Tibial artery (tissue), 4 donors: Measurements from ENCODE around the gene ACSF2.

Experiments
- DNase-seq, 2 donors: peaks; one replicate each; pipeline ENCODE4 v3.0.0-alpha.2; 2019
- H3K27ac ChIP-seq, 2 donors: fragments of 200-600 bp; sonication (generic) in 1 of 2; 1 replicate in 1 of 2; 2 replicates in 1 of 2; pipeline ENCODE4 v1.5.1; 2018 to 2019; ENCODE audit warnings: mild to moderate bottlenecking in 1 of 2
- H3K27me3 ChIP-seq, 2 donors: fragments of 200-600 bp; sonication (generic) in 1 of 2; one replicate each; pipeline versions ENCODE4 v1.5.1 to v1.6.0; 2016 to 2019
- H3K36me3 ChIP-seq, 3 donors: fragments of 200-600 bp; sonication (generic) in 2 of 3; one replicate each; pipeline ENCODE4 v1.5.1; 2016 to 2019; ENCODE audit warnings: mild to moderate bottlenecking in 2 of 3
- H3K4me1 ChIP-seq, 4 donors: fragments of 200-600 bp; sonication (generic) in 2 of 4; 1 replicate in 3 of 4; 2 replicates in 1 of 4; pipeline ENCODE4 v1.5.1; 2016 to 2019
- H3K4me3 ChIP-seq, 2 donors: fragments of 200-600 bp; sonication (generic) in 1 of 2; 1 replicate in 1 of 2; 2 replicates in 1 of 2; pipeline ENCODE4 v1.5.1; 2018 to 2019; ENCODE audit warnings: mild to moderate bottlenecking in 2 of 2
- H3K9me3 ChIP-seq, 3 donors: fragments of 200-600 bp; sonication (generic) in 1 of 3; one replicate each; pipeline ENCODE4 v1.5.1; 2016 to 2019
- intact Hi-C: fragments of 100-400 bp; cut with DNase I; formaldehyde crosslinking; loops from one replicate; pipeline ENCODE4 v1.15.0; 2023; ENCODE audit warnings: low total_unique reads
- TF ChIP-seq, protein P1 (sequence below), 2 experiments: fragments of 200-600 bp in 1 of 2; fragments of 450-650 bp in 1 of 2; IDR thresholded peaks; one replicate each; pipeline ENCODE4 v1.5.1; 2017 to 2019; ENCODE audit warnings: antibody characterized with exemption in 2 of 2, mild to moderate bottlenecking in 1 of 2, moderate library complexity in 1 of 2

The ACSF2 gene

GRCh38 chr17:50453901-50454300 is 27.9 kb downstream of the ACSF2 start:
- Histone ChIP-seq H3K4me3 (no peak overlapping the region), H3K27me3 (no peaks in the 10 kb centered on the region), H3K36me3 (peaks cover 0 to 7% (median 0%) of the 10 kb centered on the region in 3 donors), H3K9me3 (no peaks in the 10 kb centered on the region), H3K4me1 (no peaks in the 10 kb centered on the region), H3K27ac (no peak overlapping the region)
- intact Hi-C loops, result no loop called here
- TF ChIP-seq, protein P1, sequence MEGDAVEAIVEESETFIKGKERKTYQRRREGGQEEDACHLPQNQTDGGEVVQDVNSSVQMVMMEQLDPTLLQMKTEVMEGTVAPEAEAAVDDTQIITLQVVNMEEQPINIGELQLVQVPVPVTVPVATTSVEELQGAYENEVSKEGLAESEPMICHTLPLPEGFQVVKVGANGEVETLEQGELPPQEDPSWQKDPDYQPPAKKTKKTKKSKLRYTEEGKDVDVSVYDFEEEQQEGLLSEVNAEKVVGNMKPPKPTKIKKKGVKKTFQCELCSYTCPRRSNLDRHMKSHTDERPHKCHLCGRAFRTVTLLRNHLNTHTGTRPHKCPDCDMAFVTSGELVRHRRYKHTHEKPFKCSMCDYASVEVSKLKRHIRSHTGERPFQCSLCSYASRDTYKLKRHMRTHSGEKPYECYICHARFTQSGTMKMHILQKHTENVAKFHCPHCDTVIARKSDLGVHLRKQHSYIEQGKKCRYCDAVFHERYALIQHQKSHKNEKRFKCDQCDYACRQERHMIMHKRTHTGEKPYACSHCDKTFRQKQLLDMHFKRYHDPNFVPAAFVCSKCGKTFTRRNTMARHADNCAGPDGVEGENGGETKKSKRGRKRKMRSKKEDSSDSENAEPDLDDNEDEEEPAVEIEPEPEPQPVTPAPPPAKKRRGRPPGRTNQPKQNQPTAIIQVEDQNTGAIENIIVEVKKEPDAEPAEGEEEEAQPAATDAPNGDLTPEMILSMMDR (IDR thresholded peaks at IDR 0.05), result no peak
- DNase-seq, result no peak

- Histone ChIP-seq H3K9me3 (no peaks in the 10 kb centered on the region), H3K27ac (no peak overlapping the region), H3K27me3 (no peaks in the 10 kb centered on the region), H3K4me1 (no peaks in the 10 kb centered on the region), H3K36me3 (peaks cover 0 to 30% (median 2%) of the 10 kb centered on the region in 3 donors), H3K4me3 (no peak overlapping the region)
- intact Hi-C loops, result no loop called here
- DNase-seq, result no peak
- TF ChIP-seq, protein P1 (IDR thresholded peaks at IDR 0.05), result no peak
Measured at GRCh38 chr17:50457621-50458020, 31.6 kb downstream of the ACSF2 start.

- DNase-seq, result no peak
- no peak overlapping the region for H3K4me3 ChIP-seq
- TF ChIP-seq, protein P1 (IDR thresholded peaks at IDR 0.05), result no peak
- intact Hi-C loops, result no loop called here
- no peaks in the 10 kb centered on the region for H3K27me3 ChIP-seq
- H3K27ac ChIP-seq, result no peak overlapping the region
- H3K4me1 ChIP-seq, result no peaks in the 10 kb centered on the region
- H3K9me3 ChIP-seq, result no peaks in the 10 kb centered on the region
- peaks cover 0 to 36% (median 6%) of the 10 kb centered on the region in 3 donors for H3K36me3 ChIP-seq
Measured at GRCh38 chr17:50458270-50458669, 32.3 kb downstream of the ACSF2 start.

GRCh38 chr17:50458701-50459676 is 33.0 kb downstream of the ACSF2 start:
- no peaks in the 10 kb centered on the region for H3K9me3 ChIP-seq

GRCh38 chr17:50459756-50460155 is 33.7 kb downstream of the ACSF2 start:
- intact Hi-C loops, result no loop called here
- Histone ChIP-seq H3K27me3 (no peaks in the 10 kb centered on the region), H3K4me3 (no peak overlapping the region), H3K4me1 (no peaks in the 10 kb centered on the region), H3K27ac (no peak overlapping the region), H3K36me3 (peaks cover 0 to 48% (median 8%) of the 10 kb centered on the region in 3 donors), H3K9me3 (no peaks in the 10 kb centered on the region)
- no peak for DNase-seq
- TF ChIP-seq, protein P1 (IDR thresholded peaks at IDR 0.05), result no peak

More at GRCh38 chr17:50458701-50459676, 33.0 kb downstream of the ACSF2 start:
- no peak overlapping the region for H3K27ac ChIP-seq
- H3K27me3 ChIP-seq, result no peaks in the 10 kb centered on the region
- H3K4me1 ChIP-seq, result no peaks in the 10 kb centered on the region
- TF ChIP-seq, protein P1 (IDR thresholded peaks at IDR 0.05), result no peak
- no peak overlapping the region for H3K4me3 ChIP-seq
- DNase-seq, result no peak
- intact Hi-C loops, result no loop called here
- peaks cover 0 to 42% (median 8%) of the 10 kb centered on the region in 3 donors for H3K36me3 ChIP-seq
